Muscle of leg (tissue), 11 donors: ENCODE measurements around the gene TFEB. TPM values are rescaled to one million over a fixed set of nuclear protein-coding genes. Genes with fewer than 3 reads are reported as not detected.

Experiments
- DNase-seq: peaks from one replicate; pipeline ENCODE4 v3.0.0; 2013
- H3K27ac ChIP-seq: one replicate; pipeline ENCODE4 v1.5.1; 2013; ENCODE audit warnings: mild to moderate bottlenecking, low read length, control low read depth
- H3K27me3 ChIP-seq: one replicate; pipeline ENCODE4 v1.6.1; 2013; ENCODE audit warnings: low read length; ENCODE audit not compliant: control insufficient read depth, insufficient read depth
- H3K36me3 ChIP-seq: one replicate; pipeline ENCODE4 v1.6.1; 2013; ENCODE audit warnings: low read length; ENCODE audit not compliant: control insufficient read depth, insufficient read depth
- H3K4me1 ChIP-seq: one replicate; pipeline ENCODE4 v1.6.1; 2013; ENCODE audit warnings: low read length; ENCODE audit not compliant: control insufficient read depth, insufficient read depth
- H3K4me3 ChIP-seq: one replicate; pipeline ENCODE4 v1.5.1; 2013; ENCODE audit warnings: low read length, control low read depth
- H3K9me3 ChIP-seq: replicated peaks from 2 replicates; pipeline ENCODE4 v1.6.1; 2013; ENCODE audit warnings: low read depth, low read length; ENCODE audit not compliant: control insufficient read depth
- WGBS: methylation state at CpG from one replicate; pipeline ENCODE4 v1.1.5; 2013; ENCODE audit warnings: missing lambda C conversion rate; ENCODE audit not compliant: insufficient coverage; 5-methylcytosine and 5-hydroxymethylcytosine counted together
- polyA plus RNA-seq, 8 donors: library from polyadenylated mRNA; unstranded; fragments of 120-200 nt; gene quantifications; one replicate each; pipeline versions ENCODE4 v1.2.1 to v1.2.3, GENCODE V29; 2013; ENCODE audit warnings: inconsistent platforms in 1 of 8, low replicate concordance in 1 of 8; ENCODE audit not compliant: insufficient read length in 8 of 8, insufficient read depth in 1 of 8
- total RNA-seq: library from RNA; stranded (reverse); fragments of 120-200 nt; gene quantifications from one replicate; pipeline ENCODE4 v1.2.4, GENCODE V29; 2013

The TFEB gene
- total and polyA plus RNA-seq, 9 donors, result 6.1 to 12.3 (median 7.5) TPM

GRCh38 chr6:41697861-41698781, 37.3 kb downstream of the TFEB start:
- H3K4me1 ChIP-seq, result peaks cover 35% of the 10 kb centered on the region
- DNase-seq, result peak; percentile 97
- H3K27ac ChIP-seq, result peak overlapping the region; percentile 93

GRCh38 chr6:41696788-41697187, 38.6 kb downstream of the TFEB start:
- no peaks in the 10 kb centered on the region for H3K27me3 ChIP-seq

More at GRCh38 chr6:41697861-41698781, 37.3 kb downstream of the TFEB start:
- no peaks in the 10 kb centered on the region for H3K27me3 ChIP-seq
- H3K36me3 ChIP-seq, result no peaks in the 10 kb centered on the region
- H3K4me3 ChIP-seq, result no peak overlapping the region
- 26% methylated on average over 8 of the region's 15 CpGs for WGBS
- H3K9me3 ChIP-seq, result no peaks in the 10 kb centered on the region

GRCh38 chr6:41695825-41696224, 39.6 kb downstream of the TFEB start:
- no peak overlapping the region for H3K4me3 ChIP-seq
- H3K36me3 ChIP-seq, result no peaks in the 10 kb centered on the region
- 76% methylated on average over 2 of the region's 6 CpGs for WGBS
- no peak for DNase-seq
- no peaks in the 10 kb centered on the region for H3K27me3 ChIP-seq
- no peak overlapping the region for H3K27ac ChIP-seq
- no peaks in the 10 kb centered on the region for H3K9me3 ChIP-seq
- peaks cover 32% of the 10 kb centered on the region for H3K4me1 ChIP-seq

More at GRCh38 chr6:41696788-41697187, 38.6 kb downstream of the TFEB start:
- no peak overlapping the region for H3K27ac ChIP-seq
- DNase-seq, result no peak
- no peaks in the 10 kb centered on the region for H3K9me3 ChIP-seq
- no peak overlapping the region for H3K4me3 ChIP-seq
- no CpG with 5 or more reads among the region's 6 CpGs for WGBS
- H3K4me1 ChIP-seq, result peaks cover 35% of the 10 kb centered on the region
- H3K36me3 ChIP-seq, result no peaks in the 10 kb centered on the region

GRCh38 chr6:41694815-41695526, 40.4 kb downstream of the TFEB start:
- peaks cover 27% of the 10 kb centered on the region for H3K4me1 ChIP-seq
- no peaks in the 10 kb centered on the region for H3K27me3 ChIP-seq
- no peaks in the 10 kb centered on the region for H3K9me3 ChIP-seq
- DNase-seq, result no peak
- WGBS, result no CpG with 5 or more reads among the region's 6 CpGs
- H3K27ac ChIP-seq, result no peak overlapping the region
- H3K4me3 ChIP-seq, result no peak overlapping the region
- H3K36me3 ChIP-seq, result peaks cover 6% of the 10 kb centered on the region

- peaks cover 19% of the 10 kb centered on the region for H3K4me1 ChIP-seq
- DNase-seq, result no peak
- no peak overlapping the region for H3K4me3 ChIP-seq
- peaks cover 9% of the 10 kb centered on the region for H3K36me3 ChIP-seq
- WGBS, result 58% methylated on average over 7 of the region's 10 CpGs
- no peaks in the 10 kb centered on the region for H3K9me3 ChIP-seq
- H3K27ac ChIP-seq, result no peak overlapping the region
- no peaks in the 10 kb centered on the region for H3K27me3 ChIP-seq
Measured at GRCh38 chr6:41693281-41694240, 41.8 kb downstream of the TFEB start.

GRCh38 chr6:41692730-41693129, 42.7 kb downstream of the TFEB start:
- Histone ChIP-seq H3K4me1 (peaks cover 13% of the 10 kb centered on the region), H3K9me3 (no peaks in the 10 kb centered on the region), H3K36me3 (peaks cover 14% of the 10 kb centered on the region), H3K27me3 (no peaks in the 10 kb centered on the region), H3K27ac (no peak overlapping the region), H3K4me3 (no peak overlapping the region)
- DNase-seq, result no peak
- 100% methylated on average over 1 of the region's 2 CpGs for WGBS

GRCh38 chr6:41692080-41692675, 43.2 kb downstream of the TFEB start:
- H3K9me3 ChIP-seq, result no peaks in the 10 kb centered on the region
- no peaks in the 10 kb centered on the region for H3K27me3 ChIP-seq
- peaks cover 15% of the 10 kb centered on the region for H3K36me3 ChIP-seq
- no peak overlapping the region for H3K4me3 ChIP-seq
- H3K27ac ChIP-seq, result no peak overlapping the region
- DNase-seq, result no peak
- H3K4me1 ChIP-seq, result peaks cover 13% of the 10 kb centered on the region

GRCh38 chr6:41691426-41692079, 43.9 kb downstream of the TFEB start:
- Histone ChIP-seq H3K36me3 (peaks cover 15% of the 10 kb centered on the region), H3K4me1 (peaks cover 13% of the 10 kb centered on the region)
- 74% methylated on average over 8 of the region's 8 CpGs for WGBS

More at GRCh38 chr6:41691426-41692079, 43.9 kb downstream of the TFEB start:
- no peak for DNase-seq
- no peak overlapping the region for H3K4me3 ChIP-seq
- no peaks in the 10 kb centered on the region for H3K27me3 ChIP-seq
- H3K9me3 ChIP-seq, result no peaks in the 10 kb centered on the region
- no peak overlapping the region for H3K27ac ChIP-seq
